ENCODE results near the gene MEI1.

The MEI1 gene

DNA sequence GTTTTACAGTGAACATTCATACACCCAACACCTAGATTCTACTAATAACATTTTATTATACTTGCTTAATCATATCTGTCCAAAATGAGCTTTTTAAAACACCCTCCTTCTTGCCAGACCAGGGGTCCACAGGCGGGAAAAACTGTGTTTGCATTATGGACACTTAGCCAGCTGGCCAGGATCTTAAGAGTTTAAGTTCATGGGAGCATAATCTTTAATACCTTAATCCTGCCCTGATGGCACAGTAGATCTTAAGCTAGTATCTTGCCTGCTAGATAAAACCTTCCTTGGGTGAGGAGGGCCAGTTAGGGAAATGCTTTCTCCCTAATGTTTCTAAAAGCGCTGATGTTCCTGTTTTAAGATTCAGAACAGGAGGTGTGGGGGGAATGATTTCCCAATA lies 88.0 kb downstream of the MEI1 start:
- no peaks in the 10 kb centered on the region for H3K27me3 ChIP-seq (ENCODE audit: insufficient read depth, low read depth, severe bottlenecking)
- DNase-seq: peak; percentile 74
- no peak for TF ChIP-seq CTCF (IDR thresholded peaks at IDR 0.05; ENCODE audit: low read depth, low read length)
- peak overlapping the region; percentile 93 for H3K27ac ChIP-seq
- H3K36me3 ChIP-seq: no peaks in the 10 kb centered on the region
- H3K4me3 ChIP-seq (ENCODE audit: low read depth, low read length): peak overlapping the region; percentile 18; the same call in 1 of the 2 replicates
- no peaks in the 10 kb centered on the region for H3K9me3 ChIP-seq (ENCODE audit: severe bottlenecking)

DNA sequence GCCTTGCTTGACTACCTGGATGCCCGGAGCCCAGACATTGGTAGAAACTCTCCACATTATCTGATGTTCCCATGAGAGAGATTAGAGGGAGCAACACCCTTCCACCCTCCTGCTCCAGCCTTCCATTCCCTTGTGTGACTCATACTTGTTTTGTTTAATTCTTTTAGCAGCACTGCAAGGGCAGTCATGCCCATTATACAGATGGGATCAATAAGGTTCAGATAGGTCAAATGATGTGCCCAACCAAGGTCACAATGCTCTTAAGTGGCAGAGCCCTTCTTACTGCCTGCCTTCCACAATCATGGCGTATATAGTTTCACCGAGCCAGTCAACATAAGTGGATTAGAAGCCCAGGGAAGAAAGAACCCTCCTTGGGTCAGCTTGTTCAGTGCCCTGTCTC lies 94.6 kb downstream of the MEI1 start:
- Histone ChIP-seq H3K36me3 (no peaks in the 10 kb centered on the region), H3K27me3 (ENCODE audit: insufficient read depth, low read depth, severe bottlenecking) (no peaks in the 10 kb centered on the region), H3K27ac (no peak overlapping the region), H3K9me3 (ENCODE audit: severe bottlenecking) (no peaks in the 10 kb centered on the region), H3K4me3 (ENCODE audit: low read depth, low read length) (no peak overlapping the region)
- TF ChIP-seq CTCF (IDR thresholded peaks at IDR 0.05; ENCODE audit: low read depth, low read length): no peak
- DNase-seq: no peak

GRCh38 chr22:41798736-41799135 lies 99.4 kb downstream of the MEI1 start:
- Histone ChIP-seq H3K9me3 (ENCODE audit: severe bottlenecking) (no peaks in the 10 kb centered on the region), H3K27ac (no peak overlapping the region), H3K4me3 (ENCODE audit: low read depth, low read length) (no peak overlapping the region), H3K27me3 (ENCODE audit: insufficient read depth, low read depth, severe bottlenecking) (no peaks in the 10 kb centered on the region), H3K36me3 (peaks cover 11% of the 10 kb centered on the region)
- DNase-seq: no peak
- no peak for TF ChIP-seq CTCF (IDR thresholded peaks at IDR 0.05; ENCODE audit: low read depth, low read length)

DNA sequence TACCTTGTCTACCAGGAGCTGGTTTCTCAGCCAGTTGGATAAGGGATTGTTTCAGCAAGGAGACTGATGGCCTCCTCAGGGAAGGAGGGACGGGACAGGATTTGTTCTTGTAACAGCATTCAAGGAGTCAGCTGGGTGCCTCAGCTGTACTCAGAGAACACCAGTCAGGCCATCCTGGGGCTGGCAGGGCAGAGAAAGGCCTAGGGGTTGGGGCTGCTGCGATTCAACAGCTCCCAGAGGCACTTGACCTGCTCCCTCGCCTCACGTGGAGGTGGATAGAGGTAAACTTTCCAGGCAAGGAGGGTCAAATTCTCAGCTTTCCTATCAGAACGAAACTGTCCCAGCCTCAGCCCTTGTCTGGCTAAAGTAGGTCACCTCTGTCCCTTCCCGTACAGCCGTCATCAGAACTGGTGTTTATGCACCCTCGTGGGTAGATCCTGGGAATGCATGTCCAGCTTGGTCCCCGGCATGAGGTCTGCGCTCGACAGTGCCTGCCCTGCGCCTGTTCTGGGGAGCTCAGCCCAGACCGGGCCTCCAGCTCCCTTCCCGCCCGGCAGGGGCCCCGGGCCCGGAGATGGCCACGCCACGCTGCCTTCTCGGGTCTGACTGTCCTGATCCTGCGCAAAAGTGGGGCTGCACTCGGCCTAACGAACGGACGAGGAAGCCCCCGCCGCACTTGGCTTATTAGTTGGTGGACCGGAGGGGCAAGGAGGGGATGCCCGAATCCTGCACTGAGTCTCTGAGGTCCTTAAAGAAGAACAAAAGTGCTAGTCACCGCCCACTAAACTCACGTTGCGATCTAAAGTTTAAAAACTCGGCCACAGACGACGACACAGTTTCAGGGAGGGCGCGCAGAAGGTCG lies 100.4 kb downstream of the MEI1 start:
- TF ChIP-seq CTCF (IDR thresholded peaks at IDR 0.05; ENCODE audit: low read depth, low read length): no peak
- Histone ChIP-seq H3K27me3 (ENCODE audit: insufficient read depth, low read depth, severe bottlenecking) (no peaks in the 10 kb centered on the region), H3K4me3 (ENCODE audit: low read depth, low read length) (peak overlapping the region; percentile 77), H3K36me3 (peaks cover 11% of the 10 kb centered on the region), H3K27ac (peak overlapping the region; percentile 93), H3K9me3 (ENCODE audit: severe bottlenecking) (no peaks in the 10 kb centered on the region)
- peak; percentile 39 for DNase-seq

- Histone ChIP-seq H3K27ac (peak within 1 kb of the TSS; percentile 93), H3K4me3 (ENCODE audit: low read depth, low read length) (peak within 1 kb of the TSS; percentile 77), H3K27me3 (ENCODE audit: insufficient read depth, low read depth, severe bottlenecking) (no peaks in the 10 kb centered on the region), H3K9me3 (ENCODE audit: severe bottlenecking) (no peaks in the 10 kb centered on the region), H3K36me3 (peaks cover 11% of the 10 kb centered on the region)
- TF ChIP-seq CTCF (IDR thresholded peaks at IDR 0.05; ENCODE audit: low read depth, low read length): no peak
- peak; percentile 91 for DNase-seq
These were observed 101.2 kb downstream of the MEI1 start, which contains the start of gene CCDC134 for GRCh38 chr22:41800348-41801146. Gene CCDC134, plus strand, starts transcription at chr22:41800679. Its CDS starts 8,212 bp downstream, at chr22:41808891.

Data from WERI-Rb-1 (cell line).